ENCODE results near the gene SYNPO2L. TPM values are rescaled to one million over a fixed set of nuclear protein-coding genes. Genes with fewer than 3 reads are reported as not detected.

Gene SYNPO2L
- total RNA-seq, 1 experiment from 2014 or later = not detected

DNA sequence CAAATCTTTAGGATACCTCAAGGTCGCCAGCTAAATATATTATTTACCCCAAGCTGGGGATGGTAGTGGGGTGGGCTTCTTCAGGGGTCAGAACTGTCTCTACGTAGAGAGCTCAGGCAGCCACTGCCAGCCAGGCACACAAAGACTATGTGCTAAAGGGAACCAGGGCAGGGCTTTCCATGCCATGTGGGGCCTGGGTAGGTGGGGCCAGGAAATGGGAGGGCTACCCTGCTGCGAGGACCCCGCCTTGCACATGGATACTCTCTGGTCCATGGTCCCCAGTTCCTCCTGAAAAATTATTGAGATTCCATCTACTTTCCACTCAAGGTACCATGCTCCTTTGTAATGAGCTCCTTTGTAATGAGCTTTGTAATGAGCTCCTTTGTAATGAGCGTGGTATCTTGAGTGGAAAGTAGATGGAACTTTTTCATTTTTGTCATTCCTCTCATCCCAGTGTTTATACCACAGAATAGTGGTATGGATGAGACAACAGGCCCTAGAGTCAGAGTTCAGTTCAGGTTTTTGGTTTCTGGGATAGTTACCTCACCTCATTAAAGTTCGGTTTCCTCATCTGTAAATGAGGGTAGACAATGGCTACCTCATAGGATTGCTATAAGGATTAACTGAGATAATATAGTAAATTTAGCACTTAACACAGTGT lies 5.8 kb downstream of the SYNPO2L start:
- DNase-seq (ENCODE audit: low spot score) = no peak

GRCh38 chr10:73648975-73649829 lies 6.6 kb downstream of the SYNPO2L start:
- no peak for DNase-seq (ENCODE audit: low spot score)

DNA sequence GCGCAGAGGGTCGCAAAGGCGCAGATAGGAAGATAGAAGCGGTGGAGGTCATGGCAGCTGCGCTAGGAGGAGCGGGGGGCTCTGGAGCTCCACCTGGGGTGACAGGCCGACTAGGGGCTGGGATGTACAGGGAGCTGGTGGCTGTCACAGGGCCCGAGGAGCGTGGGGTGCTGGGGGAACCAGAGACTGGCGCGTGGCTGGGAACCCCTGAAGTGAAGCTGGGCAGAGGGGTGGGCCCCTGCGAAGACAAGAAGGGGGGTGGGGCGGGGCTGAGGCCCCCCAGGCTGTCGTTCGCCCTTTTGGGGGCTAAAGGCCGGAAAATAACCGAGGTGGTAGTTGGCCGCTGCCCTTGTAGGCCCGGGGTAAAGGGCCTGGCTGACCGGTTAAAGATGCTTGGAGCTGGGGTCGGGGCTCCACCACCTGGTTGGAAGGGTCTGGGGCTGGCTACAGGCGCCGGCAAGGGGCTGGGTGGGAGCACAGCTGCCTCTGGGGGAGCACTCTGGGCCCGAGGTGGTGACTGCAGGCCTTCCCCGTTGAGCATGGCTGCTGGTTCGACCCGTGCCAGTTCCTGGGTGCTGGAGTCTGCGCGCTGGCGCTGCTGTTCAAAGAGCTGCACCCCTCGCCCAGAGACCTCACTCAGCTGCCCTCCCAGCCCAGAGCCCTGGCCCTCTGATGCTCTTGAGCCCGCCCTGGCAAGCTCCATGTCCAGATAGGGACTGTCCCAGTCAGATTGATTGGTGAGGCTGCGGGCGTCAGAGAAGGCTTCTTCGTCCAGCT lies 7.8 kb downstream of the SYNPO2L start:
- DNase-seq (ENCODE audit: low spot score) = no peak

GRCh38 chr10:73647211-73647874 lies 8.5 kb downstream of the SYNPO2L start:
- peak; percentile 25 for DNase-seq (ENCODE audit: low spot score)

GRCh38 chr10:73646598-73647041 lies 9.2 kb downstream of the SYNPO2L start:
- no peak for DNase-seq (ENCODE audit: low spot score)

DNA sequence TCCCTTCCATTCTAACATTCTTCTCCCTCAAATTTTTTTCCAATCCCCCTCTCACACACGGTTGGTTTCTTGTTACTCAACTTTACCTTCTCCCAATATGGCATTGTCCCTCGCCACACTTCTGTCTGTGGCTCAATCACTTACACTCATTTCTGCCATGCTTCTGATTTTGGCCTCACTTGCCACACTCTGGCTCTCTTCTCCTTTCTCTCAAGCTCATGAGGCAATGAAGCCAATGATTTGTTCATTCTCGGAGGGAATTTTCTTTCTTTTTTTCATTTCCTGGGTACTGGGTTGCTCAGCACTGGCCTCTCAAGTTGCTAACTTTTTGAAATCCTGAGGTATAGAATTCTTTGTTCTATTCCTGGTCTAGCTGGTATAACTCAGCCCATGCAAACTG lies 10.6 kb downstream of the SYNPO2L start:
- DNase-seq (ENCODE audit: low spot score) = no peak

GRCh38 chr10:73644767-73645166 lies 11.1 kb downstream of the SYNPO2L start:
- DNase-seq (ENCODE audit: low spot score) = no peak

DNA sequence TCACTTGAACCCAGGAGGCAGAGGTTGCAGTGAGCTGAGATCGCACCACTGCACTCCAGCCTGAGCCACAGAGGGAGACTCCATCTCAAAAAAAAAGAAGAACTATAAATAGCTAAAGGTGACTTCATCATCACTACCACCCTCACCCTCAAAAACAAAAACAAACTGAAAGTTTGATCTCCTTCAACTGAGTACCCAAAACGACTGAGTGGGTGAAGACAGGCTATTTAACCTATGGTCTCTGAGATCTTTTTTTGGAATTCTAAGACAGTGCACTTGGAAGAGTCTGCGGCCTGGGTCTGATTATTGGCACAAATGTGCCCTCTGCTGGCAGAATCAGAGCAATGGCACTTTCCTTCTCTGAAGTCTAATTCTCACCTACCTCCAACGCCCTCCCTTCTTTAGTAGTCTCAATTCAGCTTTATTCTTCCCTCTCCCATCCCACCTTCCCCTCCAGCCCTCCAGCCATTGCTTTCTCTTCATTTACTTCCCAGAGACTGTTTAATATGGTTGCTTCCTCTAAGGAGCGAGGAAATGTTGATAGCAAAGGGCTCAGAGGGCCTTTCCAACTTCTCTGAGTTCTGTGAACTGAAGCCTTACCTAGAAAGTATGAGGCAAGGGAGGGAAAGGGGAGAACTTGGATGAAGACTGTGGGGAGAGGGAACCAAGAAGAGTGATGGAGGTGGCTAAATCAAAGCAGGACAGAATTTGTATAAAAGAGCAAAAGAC lies 11.7 kb downstream of the SYNPO2L start:
- DNase-seq (ENCODE audit: low spot score) = peak; percentile 82

GRCh38 chr10:73643362-73643761 lies 12.5 kb downstream of the SYNPO2L start:
- DNase-seq (ENCODE audit: low spot score) = no peak

GRCh38 chr10:73641328-73642060 lies 14.3 kb downstream of the SYNPO2L start, which contains the start of gene MYOZ1:
TSS of gene MYOZ1 (minus strand) at chr10:73641474. CDS start at chr10:73640017, 1,457 bp downstream.
- DNase-seq (ENCODE audit: low spot score) = no peak

GRCh38 chr10:73639286-73639685 lies 16.5 kb downstream of the SYNPO2L start:
- DNase-seq (ENCODE audit: low spot score) = no peak

DNA sequence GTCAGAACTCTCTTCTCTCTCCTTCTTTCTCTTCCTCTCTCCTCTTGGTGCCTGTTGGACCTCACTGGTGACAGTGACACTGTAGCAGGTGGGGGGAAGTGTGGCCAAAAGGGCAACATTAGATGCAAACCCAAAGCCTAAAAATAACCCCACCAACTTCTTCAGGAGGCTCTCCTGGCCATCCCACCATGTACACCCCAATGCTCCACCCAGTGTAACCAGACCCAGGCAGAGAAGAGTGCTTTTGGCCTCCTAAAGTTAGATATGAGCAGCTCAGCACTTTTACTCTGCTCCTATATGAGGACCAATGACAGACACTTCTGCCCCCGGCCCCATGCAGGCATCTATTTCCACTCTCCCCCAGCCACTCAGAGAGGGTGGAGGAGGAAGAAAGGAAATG lies 20.0 kb downstream of the SYNPO2L start:
- DNase-seq (ENCODE audit: low spot score) = no peak

- no peak for DNase-seq (ENCODE audit: low spot score)
Measured at GRCh38 chr10:73634421-73634820, 21.4 kb downstream of the SYNPO2L start.

DNA sequence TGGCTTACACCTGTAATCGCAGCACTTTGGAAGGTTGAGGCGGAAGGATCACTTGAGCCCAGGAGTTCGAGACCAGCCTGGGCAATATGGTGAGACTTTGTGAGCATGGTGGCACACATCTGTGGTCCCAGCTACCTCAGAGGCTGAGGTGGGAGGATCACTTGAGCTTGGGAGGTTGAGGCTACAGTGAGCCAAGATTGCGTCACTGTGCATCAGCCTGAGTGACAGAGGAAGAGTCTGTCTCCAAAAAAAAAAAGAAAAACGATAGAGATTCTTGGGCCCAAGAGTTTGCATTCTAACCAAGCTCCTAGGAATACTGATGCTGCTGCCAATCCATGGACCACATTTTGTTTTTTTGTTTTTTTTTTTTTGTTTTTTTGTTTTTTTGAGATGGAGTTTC lies 26.7 kb downstream of the SYNPO2L start:
- DNase-seq (ENCODE audit: low spot score) = no peak

- DNase-seq (ENCODE audit: low spot score) = no peak
Measured at GRCh38 chr10:73628405-73628804, 27.4 kb downstream of the SYNPO2L start.

GRCh38 chr10:73627300-73627699 lies 28.5 kb downstream of the SYNPO2L start:
- DNase-seq (ENCODE audit: low spot score) = no peak

- peak; percentile 96 for DNase-seq (ENCODE audit: low spot score)
Measured at GRCh38 chr10:73625884-73626752, 29.7 kb downstream of the SYNPO2L start.

GRCh38 chr10:73625004-73625883 lies 30.6 kb downstream of the SYNPO2L start:
- DNase-seq (ENCODE audit: low spot score) = peak; percentile 52

Data from HT-29 (cell line).